Psoas muscle (tissue), 8 donors: ENCODE data around the gene JAM3. TPM values are rescaled to one million over a fixed set of nuclear protein-coding genes. Genes with fewer than 3 reads are reported as not detected.
"Not testable (repeated sequence)": the region's sequence is repeated elsewhere in the genome, so short reads cannot be mapped to it uniquely, and the experiment has no call there.

ENCODE experiments used
- ATAC-seq, 4 donors: fragments of 200-7000 bp; cut with Tn5 transposase; one replicate each; pipeline ENCODE4 v1.9.1; 2020; ENCODE audit warnings: moderate library complexity in 3 of 4, mild to moderate bottlenecking in 2 of 4
- DNase-seq, 2 donors: peaks; one replicate each; pipeline ENCODE4 v3.0.0-alpha.2; 2020
- H3K27ac ChIP-seq: fragments of 200-600 bp; one replicate; pipeline ENCODE4 v1.8.0; 2022
- H3K27me3 ChIP-seq, 3 donors: fragments of 200-600 bp in 1 of 3; one replicate each; pipeline versions ENCODE4 v1.6.1 to v1.8.0; 2013 to 2022; ENCODE audit warnings: low read length in 2 of 3, mild to moderate bottlenecking in 2 of 3, moderate library complexity in 1 of 3; ENCODE audit not compliant: insufficient read depth in 3 of 3
- H3K36me3 ChIP-seq, 2 donors: fragments of 200-600 bp in 1 of 2; one replicate each; pipeline versions ENCODE4 v1.6.1 to v1.8.0; 2013 to 2022; ENCODE audit warnings: low read depth in 1 of 2, mild to moderate bottlenecking in 1 of 2, moderate library complexity in 1 of 2; ENCODE audit not compliant: insufficient read depth in 1 of 2
- H3K4me1 ChIP-seq: fragments of 200-600 bp; one replicate; pipeline ENCODE4 v1.8.0; 2022
- H3K4me3 ChIP-seq: fragments of 200-600 bp; one replicate; pipeline ENCODE4 v1.8.0; 2022; ENCODE audit warnings: mild to moderate bottlenecking
- H3K9me3 ChIP-seq: fragments of 200-600 bp; one replicate; pipeline ENCODE4 v1.8.0; 2022
- WGBS, 3 donors: extraction: QIAGEN DNeasy Blood & Tissue Kit; methylation state at CpG; one replicate each; pipeline versions ENCODE4 v1.1.6 to v1.1.7; 2013; 5-methylcytosine and 5-hydroxymethylcytosine counted together
- intact Hi-C, 2 donors: fragments of 100-400 bp; cut with DNase I; formaldehyde crosslinking; loops; one replicate each; pipeline versions ENCODE4 v1.11.0 to v1.14.2; 2022
- polyA plus RNA-seq, 3 donors: library from polyadenylated mRNA; stranded (reverse); fragments of 200-250 nt; gene quantifications; one replicate each; pipeline ENCODE4 v1.2.3, GENCODE V29; 2013
- total RNA-seq, 4 donors: library from RNA; stranded (reverse); fragmentation: NEBNext Ultra II Directional in 2 of 4; extraction: Animal tissue kit (Norgen Biotek cat#: 25700) in 2 of 4; gene quantifications; one replicate each; pipeline versions ENCODE4 v1.2.1 to v1.2.4, GENCODE V29; 2021 to 2023
- TF ChIP-seq, protein P1 (sequence below): fragments of 200-600 bp; IDR thresholded peaks from one replicate; pipeline ENCODE4 v1.8.0; 2022; ENCODE audit warnings: antibody characterized with exemption
- donor health status: healthy with polysubstance abuse.
- donor health status: DM: no; HTN: no; CAD: no; lungs with moderate emphysema.
- donor health status: Bipolar disorder and iron deficiency.
- donor health status: healthy.
- donor health status: DM: yes; HTN: yes; CAD: no.
- donor health status: DM: no; HTN: no; CAD: no.
- donor health status: DM: no; HTN: no; CAD: no.
- donor health status: DM: yes; HTN: yes; CAD: no.

The JAM3 gene
- total and polyA plus RNA-seq, 7 donors, result 2.4 to 12.7 (median 5.8) TPM

DNA sequence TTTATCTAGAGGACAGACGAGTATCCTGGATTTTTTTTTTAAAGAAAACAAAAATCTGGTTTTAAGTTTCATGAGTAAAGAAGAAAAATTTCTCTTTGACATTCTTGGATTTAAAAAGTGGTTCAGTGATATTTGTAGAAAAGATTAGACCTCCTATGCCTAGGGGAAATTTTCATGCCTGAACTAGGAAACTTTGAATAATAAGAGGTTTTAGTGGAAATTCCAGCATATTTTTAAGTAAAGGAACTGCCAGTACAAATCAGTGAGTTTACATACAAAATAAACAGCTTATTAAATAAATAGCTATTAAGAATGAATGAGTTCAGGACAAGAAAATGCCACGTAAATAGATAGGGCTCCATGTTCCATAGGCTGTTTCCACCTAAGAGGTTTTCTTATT is 17.5 kb downstream of the JAM3 start:
- H3K27ac ChIP-seq, result no peak overlapping the region
- intact Hi-C loops, result no loop called here
- H3K27me3 ChIP-seq, result no peaks in the 10 kb centered on the region
- WGBS, 3 donors, result 74 to 86% (median 82%) methylated on average over 2 of the region's 2 CpGs
- TF ChIP-seq, protein P1, sequence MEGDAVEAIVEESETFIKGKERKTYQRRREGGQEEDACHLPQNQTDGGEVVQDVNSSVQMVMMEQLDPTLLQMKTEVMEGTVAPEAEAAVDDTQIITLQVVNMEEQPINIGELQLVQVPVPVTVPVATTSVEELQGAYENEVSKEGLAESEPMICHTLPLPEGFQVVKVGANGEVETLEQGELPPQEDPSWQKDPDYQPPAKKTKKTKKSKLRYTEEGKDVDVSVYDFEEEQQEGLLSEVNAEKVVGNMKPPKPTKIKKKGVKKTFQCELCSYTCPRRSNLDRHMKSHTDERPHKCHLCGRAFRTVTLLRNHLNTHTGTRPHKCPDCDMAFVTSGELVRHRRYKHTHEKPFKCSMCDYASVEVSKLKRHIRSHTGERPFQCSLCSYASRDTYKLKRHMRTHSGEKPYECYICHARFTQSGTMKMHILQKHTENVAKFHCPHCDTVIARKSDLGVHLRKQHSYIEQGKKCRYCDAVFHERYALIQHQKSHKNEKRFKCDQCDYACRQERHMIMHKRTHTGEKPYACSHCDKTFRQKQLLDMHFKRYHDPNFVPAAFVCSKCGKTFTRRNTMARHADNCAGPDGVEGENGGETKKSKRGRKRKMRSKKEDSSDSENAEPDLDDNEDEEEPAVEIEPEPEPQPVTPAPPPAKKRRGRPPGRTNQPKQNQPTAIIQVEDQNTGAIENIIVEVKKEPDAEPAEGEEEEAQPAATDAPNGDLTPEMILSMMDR, result no peak
- no peaks in the 10 kb centered on the region for H3K36me3 ChIP-seq
- ATAC-seq (no peak), DNase-seq (no peak)
- H3K9me3 ChIP-seq, result no peaks in the 10 kb centered on the region
- H3K4me1 ChIP-seq, result no peaks in the 10 kb centered on the region
- no peak overlapping the region for H3K4me3 ChIP-seq

DNA sequence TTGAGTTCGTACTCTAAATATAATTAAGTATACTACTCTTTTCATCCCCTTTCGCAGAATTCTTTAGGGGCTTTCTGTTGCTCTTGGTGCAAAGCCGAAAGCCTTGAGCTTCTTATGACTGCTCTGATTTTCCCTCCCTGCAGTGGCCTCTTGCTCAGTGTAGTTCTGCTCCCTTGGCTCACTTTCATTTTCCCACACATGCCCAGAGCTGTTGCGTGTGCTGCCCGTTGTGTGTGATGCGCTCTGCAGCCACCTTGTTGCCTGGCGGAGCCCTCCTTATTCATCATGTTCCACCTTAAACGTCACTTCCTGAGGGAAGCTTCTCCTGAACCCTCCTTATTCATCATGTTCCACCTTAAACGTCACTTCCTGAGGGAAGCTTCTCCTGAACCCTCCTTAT is 23.1 kb downstream of the JAM3 start:
- ATAC-seq, H3K36me3 ChIP-seq, H3K4me3 ChIP-seq, H3K9me3 ChIP-seq, H3K27ac ChIP-seq, intact Hi-C loops, H3K27me3 ChIP-seq, H3K4me1 ChIP-seq, DNase-seq: not testable (repeated sequence)
- 87 to 94% (median 88%) methylated on average over 8 of the region's 9 CpGs for WGBS, 3 donors

DNA sequence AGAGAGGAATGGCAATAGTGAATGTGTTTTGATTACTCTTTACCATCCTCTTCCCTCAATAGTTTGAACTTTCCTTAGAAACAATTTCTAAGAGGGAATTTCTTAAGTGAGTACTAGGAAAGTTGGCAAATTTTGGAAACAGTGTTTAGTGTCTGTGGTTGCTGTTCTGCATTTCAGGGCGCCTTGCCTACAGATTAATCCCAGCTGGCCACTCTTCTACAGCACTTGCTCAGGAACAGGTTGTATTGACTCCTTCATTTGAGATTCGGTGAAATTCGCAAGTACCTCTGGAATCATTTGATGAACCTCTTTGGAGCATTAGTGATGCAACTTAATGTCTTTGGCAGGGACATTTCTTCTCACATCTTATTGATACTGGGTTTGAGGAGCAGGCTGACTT is 28.3 kb downstream of the JAM3 start:
- Histone ChIP-seq H3K4me3 (no peak overlapping the region), H3K4me1 (no peaks in the 10 kb centered on the region), H3K36me3 (no peaks in the 10 kb centered on the region), H3K9me3 (no peaks in the 10 kb centered on the region), H3K27ac (no peak overlapping the region), H3K27me3 (no peaks in the 10 kb centered on the region)
- DNase-seq (no peak), ATAC-seq (no peak)
- WGBS, 3 donors, result 62 to 74% (median 68%) methylated on average over 3 of the region's 3 CpGs
- intact Hi-C loops, result no loop called here
- TF ChIP-seq, protein P1, result no peak

DNA sequence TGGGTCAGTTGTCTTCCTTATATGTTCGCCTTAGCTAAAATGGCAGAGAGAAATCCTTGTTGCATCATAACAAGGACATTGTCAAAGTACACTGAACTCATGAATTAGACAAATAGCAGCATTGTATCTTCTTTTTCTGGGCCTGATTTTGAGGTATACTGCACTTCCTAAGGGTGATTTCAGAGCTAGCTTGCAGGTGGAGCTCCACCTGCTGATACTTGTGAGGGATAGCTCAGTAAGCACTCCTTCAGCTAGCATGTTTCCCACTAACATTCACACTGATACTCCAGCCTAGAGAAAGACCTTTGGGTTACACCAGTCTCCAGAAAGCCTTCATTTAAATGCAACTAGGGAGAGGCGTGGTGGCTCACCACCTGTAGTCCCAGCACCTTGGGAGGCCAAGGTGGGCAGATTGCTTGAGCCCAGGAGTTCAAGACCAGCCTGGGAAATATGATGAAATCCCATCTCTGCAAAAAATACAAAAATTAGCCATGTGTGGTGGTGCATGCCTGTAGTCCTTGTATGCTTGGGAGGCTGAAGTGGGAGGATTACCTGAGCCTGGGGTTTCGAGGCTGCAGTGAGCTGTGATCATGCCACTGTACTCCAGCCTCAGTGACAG is 29.8 kb downstream of the JAM3 start:
- H3K27me3 ChIP-seq, result no peaks in the 10 kb centered on the region
- H3K4me1 ChIP-seq, result no peaks in the 10 kb centered on the region
- no peak overlapping the region for H3K4me3 ChIP-seq
- WGBS, 3 donors, result 96 to 100% (median 97%) methylated on average over 3 of the region's 3 CpGs
- intact Hi-C loops, result no loop called here
- H3K27ac ChIP-seq, result no peak overlapping the region
- DNase-seq (no peak), ATAC-seq (no peak)
- TF ChIP-seq, protein P1, result no peak
- no peaks in the 10 kb centered on the region for H3K36me3 ChIP-seq
- H3K9me3 ChIP-seq, result no peaks in the 10 kb centered on the region

DNA sequence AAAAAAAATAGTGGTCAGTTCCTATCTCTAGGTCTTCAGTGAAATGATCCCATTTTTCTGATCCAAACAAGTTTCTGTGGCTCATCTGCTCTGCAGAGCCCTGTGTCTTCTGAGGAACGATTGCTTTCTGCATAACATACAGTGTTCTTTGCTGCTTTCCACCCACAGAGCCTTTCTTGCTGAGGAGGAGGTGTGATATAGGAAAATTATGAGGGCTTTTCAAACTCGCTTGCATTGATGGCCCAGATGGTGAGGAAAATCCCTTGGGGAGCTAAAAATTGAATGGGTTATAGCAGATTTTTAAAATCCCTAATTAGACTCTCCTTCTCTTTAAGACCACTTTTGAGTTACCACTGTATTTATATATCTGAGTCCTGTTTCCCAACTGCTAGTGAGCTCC is 31.3 kb downstream of the JAM3 start:
- H3K9me3 ChIP-seq, result no peaks in the 10 kb centered on the region
- H3K4me3 ChIP-seq, result no peak overlapping the region
- ATAC-seq (no peak), DNase-seq (no peak)
- TF ChIP-seq, protein P1, result no peak
- H3K27ac ChIP-seq, result no peak overlapping the region
- H3K27me3 ChIP-seq, result no peaks in the 10 kb centered on the region
- H3K36me3 ChIP-seq, result no peaks in the 10 kb centered on the region
- intact Hi-C loops, result no loop called here
- 83 to 87% (median 85%) methylated on average over 2 of the region's 2 CpGs for WGBS, 3 donors
- no peaks in the 10 kb centered on the region for H3K4me1 ChIP-seq
